ENCODE results near the gene PCNX2. TPM values are rescaled to one million over a fixed set of nuclear protein-coding genes. Genes with fewer than 3 reads are reported as not detected.

Gene PCNX2
- total RNA-seq, 1 experiment from 2014 or later = 4.8 TPM

DNA sequence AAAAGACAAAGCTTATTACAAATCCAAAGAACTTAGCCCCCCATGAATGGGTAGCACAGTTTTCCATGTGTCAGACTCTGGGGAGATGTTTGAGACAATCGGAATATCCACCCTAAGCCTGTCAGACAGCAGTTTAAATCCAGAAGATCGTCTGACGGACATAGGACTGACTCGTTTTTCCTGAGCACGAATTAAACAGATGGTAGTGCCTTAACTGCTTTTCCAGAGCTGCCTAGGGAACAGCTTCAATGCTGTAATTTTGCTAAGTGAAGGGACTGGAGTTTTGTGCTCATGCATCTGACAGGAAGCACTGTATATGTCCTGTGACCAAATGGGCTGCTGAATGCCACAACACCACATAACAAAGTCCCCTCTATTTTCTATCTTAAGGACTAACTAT lies 48.6 kb downstream of the PCNX2 start:
- DNase-seq (ENCODE audit: low read depth, low spot score) = peak; percentile 38
- in situ Hi-C loops (cut with HindIII; ENCODE audit: low pct_unique_long_range_greater_than_20kb, low sequenced_read_pairs) = no loop called here

DNA sequence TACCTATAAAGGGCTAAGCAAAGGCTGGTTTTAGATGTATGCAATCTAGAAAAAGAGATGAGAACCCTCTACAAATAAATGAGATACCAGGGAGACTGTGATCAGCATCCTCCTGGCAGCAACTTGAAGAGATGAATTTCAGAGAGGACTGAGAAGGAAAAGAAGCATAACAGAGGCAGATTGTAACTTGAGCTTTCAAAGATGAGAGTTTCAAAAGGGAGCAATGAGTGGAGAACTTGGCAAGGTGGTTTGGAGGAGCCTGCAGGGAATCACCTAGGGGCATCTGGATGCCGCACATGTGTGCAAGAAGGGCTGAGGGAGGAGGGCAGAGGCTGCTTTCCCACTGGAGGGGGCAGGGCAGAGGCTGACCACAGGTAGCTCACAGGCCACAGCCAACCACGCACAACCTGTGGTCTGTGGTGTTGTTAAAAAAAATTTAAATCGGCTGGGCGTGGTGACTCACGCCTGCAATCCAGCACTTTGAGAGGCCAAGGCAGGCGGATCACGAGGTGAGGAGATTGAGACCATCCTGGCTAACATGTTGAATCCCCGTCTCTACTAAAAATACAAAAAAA lies 50.2 kb downstream of the PCNX2 start:
- no peak for DNase-seq (ENCODE audit: low read depth, low spot score)
- in situ Hi-C loops (cut with HindIII; ENCODE audit: low pct_unique_long_range_greater_than_20kb, low sequenced_read_pairs) = no loop called here

- no peak for DNase-seq (ENCODE audit: low read depth, low spot score)
- in situ Hi-C loops (cut with HindIII; ENCODE audit: low pct_unique_long_range_greater_than_20kb, low sequenced_read_pairs) = no loop called here
These were observed 51.3 kb downstream of the PCNX2 start for GRCh38 chr1:233244183-233244582.

GRCh38 chr1:233242827-233243483 lies 52.6 kb downstream of the PCNX2 start:
- DNase-seq (ENCODE audit: low read depth, low spot score) = peak; percentile 15
- in situ Hi-C loops (cut with HindIII; ENCODE audit: low pct_unique_long_range_greater_than_20kb, low sequenced_read_pairs) = no loop called here

- DNase-seq (ENCODE audit: low read depth, low spot score) = no peak
- in situ Hi-C loops (cut with HindIII; ENCODE audit: low pct_unique_long_range_greater_than_20kb, low sequenced_read_pairs) = no loop called here
These were observed 53.8 kb downstream of the PCNX2 start for GRCh38 chr1:233241759-233242158.

DNA sequence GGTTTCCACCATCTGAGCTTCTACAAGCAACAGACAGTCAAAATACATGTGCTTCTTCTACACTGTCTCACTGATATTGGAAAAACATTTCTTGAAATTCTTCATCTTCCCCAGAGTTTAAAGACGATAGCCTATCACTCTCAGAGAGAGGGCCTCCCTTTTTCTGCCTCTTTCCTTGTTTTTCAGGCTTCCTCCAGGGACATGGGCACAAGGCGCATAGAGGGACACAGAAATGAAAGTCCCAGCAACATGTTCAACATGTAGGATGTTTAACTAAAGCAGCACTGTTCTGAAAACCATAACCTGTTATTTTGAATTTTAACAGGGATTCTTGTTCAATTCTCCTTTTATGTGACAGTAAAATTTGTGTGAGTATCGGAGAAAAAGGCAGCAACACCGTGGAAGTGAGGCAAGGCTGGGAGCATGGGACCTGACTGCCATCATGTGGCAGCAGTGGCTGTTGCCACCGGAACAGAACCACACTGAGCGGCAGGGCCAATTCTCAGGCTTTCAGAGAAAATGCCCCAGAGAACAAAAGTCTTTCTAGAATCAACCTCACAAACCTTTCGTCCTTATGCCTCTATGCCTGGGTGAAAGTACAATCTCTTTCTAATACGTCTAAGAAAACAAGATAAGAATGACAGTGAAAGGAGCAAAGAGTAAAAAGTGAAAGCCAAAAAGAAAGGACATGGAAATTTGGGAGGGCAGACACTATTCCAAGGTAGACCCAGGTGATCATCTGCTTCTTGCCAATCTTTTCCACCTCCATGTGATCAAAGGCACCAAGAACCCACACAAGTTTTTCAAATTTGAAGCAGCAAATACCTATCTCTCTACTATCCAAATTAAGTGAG lies 54.5 kb downstream of the PCNX2 start:
- DNase-seq (ENCODE audit: low read depth, low spot score) = peak; percentile 58
- in situ Hi-C loops (cut with HindIII; ENCODE audit: low pct_unique_long_range_greater_than_20kb, low sequenced_read_pairs) = no loop called here

DNA sequence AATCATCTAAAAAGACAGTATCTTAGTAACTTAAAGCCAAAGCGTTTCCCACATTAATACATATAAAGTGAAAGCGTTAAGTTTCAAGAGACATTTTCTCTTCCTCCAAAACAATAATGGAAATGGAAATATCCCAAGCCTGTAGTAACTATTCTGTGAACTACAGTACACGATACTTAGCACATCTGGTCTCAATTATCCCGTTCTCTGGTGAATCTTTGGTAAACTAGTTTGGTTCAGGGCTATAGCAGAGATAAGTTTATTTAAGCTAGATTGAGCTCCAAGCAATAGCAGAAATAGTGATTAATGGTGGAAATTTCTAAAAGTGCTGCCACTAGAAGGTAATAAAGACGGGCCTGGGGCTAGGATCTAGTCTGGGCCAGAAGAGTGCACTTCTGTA lies 55.2 kb downstream of the PCNX2 start:
- in situ Hi-C loops (cut with HindIII; ENCODE audit: low pct_unique_long_range_greater_than_20kb, low sequenced_read_pairs) = no loop called here

DNA sequence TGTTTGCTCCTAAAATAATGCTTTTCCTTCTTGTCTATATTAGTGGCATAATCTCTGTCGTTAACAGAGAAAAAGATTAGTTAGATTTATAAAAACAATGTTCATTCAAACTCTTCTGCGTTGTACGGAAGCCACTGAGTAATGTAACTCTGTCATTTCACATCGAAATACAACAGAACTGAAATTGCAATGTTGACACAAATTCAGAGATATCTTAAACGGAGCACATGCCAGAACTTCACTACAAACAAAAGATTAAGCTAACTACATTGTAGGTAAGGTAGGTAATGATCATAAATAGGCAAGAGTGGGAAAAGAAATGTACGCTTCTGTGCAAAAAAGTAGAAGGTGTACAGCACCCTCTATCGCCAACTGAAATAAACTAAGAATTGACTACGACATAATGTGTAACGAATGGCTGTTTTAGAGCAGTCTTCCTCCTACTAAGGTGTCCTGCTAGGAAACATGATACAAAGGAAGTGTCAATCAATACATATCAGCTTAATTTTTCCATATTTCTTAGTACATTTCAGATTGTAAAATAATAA lies 56.6 kb downstream of the PCNX2 start:
- peak; percentile 14 for DNase-seq (ENCODE audit: low read depth, low spot score)
- in situ Hi-C loops (cut with HindIII; ENCODE audit: low pct_unique_long_range_greater_than_20kb, low sequenced_read_pairs) = no loop called here

More for the DNA sequence above, 55.2 kb downstream of the PCNX2 start:
- DNase-seq (ENCODE audit: low read depth, low spot score) = no peak

DNA sequence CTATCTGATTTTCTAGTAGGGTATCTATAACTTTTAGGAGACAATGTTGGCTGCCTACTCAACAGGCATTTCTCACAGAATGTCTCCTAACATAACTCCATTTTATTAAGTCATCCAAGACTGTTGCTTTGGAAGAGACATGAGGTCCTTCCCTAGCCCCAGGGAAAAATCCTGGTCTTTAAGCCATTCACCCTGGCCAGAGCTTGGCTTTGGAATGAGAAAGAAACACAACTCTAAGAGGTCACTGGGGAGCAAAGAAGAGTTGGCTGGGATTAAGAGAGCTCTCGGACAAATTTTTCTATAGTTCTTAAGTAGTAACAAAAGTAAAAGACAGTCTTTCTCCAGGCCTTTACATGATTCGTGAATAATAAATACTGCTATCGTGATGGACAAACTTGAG lies 57.9 kb downstream of the PCNX2 start:
- DNase-seq (ENCODE audit: low read depth, low spot score) = no peak
- in situ Hi-C loops (cut with HindIII; ENCODE audit: low pct_unique_long_range_greater_than_20kb, low sequenced_read_pairs) = no loop called here

GRCh38 chr1:233233508-233234040 lies 62.0 kb downstream of the PCNX2 start:
- in situ Hi-C loops (cut with HindIII; ENCODE audit: low pct_unique_long_range_greater_than_20kb, low sequenced_read_pairs) = no loop called here
- DNase-seq (ENCODE audit: low read depth, low spot score) = no peak

DNA sequence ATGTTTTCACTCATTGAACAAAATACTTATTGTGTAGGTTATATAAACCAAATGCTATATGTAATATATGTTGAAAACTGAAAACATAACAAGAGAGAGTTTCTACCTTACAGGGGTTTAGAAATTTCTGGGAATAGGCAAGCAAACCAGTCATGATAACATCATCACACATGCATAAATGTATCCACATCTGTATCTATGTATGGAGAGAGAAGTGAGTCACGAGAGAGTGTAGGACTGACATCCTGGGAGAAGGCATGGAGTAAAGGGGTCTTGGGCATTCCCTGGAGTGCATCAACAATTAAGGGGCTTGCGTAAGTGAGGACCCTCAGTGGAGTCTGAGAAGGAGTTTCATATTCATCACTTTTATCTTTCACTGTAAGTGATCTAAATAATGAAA lies 65.5 kb downstream of the PCNX2 start:
- no peak for DNase-seq (ENCODE audit: low read depth, low spot score)
- in situ Hi-C loops (cut with HindIII; ENCODE audit: low pct_unique_long_range_greater_than_20kb, low sequenced_read_pairs) = no loop called here

DNA sequence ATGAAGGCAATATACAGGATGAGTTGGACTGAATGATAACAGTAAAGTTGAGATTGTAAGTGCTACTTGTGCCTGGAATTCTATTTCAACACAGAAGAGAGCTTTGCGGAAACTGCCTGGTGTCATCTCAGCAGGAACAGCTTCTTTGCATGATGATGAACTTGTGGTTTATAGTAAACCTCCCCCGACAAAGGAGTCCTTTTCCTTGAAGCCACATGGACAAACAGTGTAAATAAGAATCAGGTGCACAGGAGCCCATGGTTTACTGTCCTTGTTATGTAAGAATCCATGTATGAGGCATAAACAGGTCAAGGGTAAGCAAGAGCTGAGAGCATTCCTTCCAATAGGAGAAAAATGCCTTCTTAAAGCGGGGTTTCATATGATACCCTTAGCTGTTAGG lies 66.2 kb downstream of the PCNX2 start:
- in situ Hi-C loops (cut with HindIII; ENCODE audit: low pct_unique_long_range_greater_than_20kb, low sequenced_read_pairs) = no loop called here
- DNase-seq (ENCODE audit: low read depth, low spot score) = no peak

- in situ Hi-C loops (cut with HindIII; ENCODE audit: low pct_unique_long_range_greater_than_20kb, low sequenced_read_pairs) = no loop called here
- no peak for DNase-seq (ENCODE audit: low read depth, low spot score)
These were observed 67.5 kb downstream of the PCNX2 start for GRCh38 chr1:233227930-233228465.

DNA sequence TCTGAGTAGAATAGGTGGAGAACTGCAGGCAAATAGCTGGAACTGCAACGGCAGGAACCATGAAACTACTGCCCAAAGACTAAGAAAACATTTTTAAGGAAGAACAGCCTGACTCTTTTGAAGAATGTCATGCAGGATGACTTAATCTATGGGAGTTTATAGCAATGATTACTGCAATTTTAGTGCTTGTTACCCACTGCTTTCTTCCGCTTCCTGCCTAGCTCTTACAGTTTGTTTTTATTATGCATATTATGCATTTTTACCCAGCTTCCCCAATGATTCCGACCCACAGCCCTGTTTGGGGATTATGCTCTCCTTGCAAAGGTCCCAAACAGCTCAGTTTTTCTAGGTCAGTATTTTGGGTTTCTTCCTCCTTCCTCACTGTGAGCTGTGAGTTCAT lies 71.2 kb downstream of the PCNX2 start:
- no peak for DNase-seq (ENCODE audit: low read depth, low spot score)
- in situ Hi-C loops (cut with HindIII; ENCODE audit: low pct_unique_long_range_greater_than_20kb, low sequenced_read_pairs) = no loop called here

DNA sequence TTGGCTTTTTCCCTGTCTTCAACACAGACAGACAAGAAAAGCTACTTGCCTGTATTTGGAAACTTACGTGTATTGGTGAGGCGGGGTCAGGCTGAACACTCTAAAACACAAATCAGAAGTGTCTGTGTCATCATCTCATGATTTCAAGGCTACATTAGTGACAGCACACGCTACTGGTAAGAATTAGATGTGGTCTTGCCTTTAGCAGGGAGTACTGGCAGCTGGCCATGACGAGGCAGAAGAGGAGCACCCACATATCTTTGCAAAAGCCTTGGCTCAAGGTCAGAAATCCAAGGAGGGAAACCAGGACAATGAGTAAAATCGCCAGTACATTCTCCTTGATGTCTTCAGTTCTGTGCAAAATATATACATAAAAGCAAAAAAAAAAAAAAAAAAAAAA lies 77.7 kb downstream of the PCNX2 start:
- DNase-seq (ENCODE audit: low read depth, low spot score) = no peak
- in situ Hi-C loops (cut with HindIII; ENCODE audit: low pct_unique_long_range_greater_than_20kb, low sequenced_read_pairs) = no loop called here

DNA sequence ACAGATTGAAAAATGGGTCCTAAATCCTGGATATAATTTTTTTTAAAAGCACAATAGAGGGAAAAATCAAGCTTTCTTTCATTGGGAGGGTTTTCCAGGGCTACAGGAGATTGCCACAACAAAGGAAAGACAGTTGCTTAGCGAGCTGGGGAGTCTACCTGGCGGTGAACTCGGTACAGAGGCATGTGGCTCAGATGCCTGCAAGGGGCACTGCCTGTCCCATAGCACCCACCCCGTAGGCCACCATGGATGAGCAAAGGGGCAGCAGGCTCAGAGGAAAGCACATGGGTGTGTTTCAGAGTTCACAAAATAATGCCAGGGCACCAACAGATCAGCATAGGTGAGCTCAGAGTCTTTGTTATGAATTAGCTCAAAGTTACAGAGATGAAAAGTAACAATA lies 79.5 kb downstream of the PCNX2 start:
- DNase-seq (ENCODE audit: low read depth, low spot score) = no peak
- in situ Hi-C loops (cut with HindIII; ENCODE audit: low pct_unique_long_range_greater_than_20kb, low sequenced_read_pairs) = no loop called here

- in situ Hi-C loops (cut with HindIII; ENCODE audit: low pct_unique_long_range_greater_than_20kb, low sequenced_read_pairs) = no loop called here
- DNase-seq (ENCODE audit: low read depth, low spot score) = no peak
These were observed 80.3 kb downstream of the PCNX2 start for GRCh38 chr1:233215135-233215760.

DNA sequence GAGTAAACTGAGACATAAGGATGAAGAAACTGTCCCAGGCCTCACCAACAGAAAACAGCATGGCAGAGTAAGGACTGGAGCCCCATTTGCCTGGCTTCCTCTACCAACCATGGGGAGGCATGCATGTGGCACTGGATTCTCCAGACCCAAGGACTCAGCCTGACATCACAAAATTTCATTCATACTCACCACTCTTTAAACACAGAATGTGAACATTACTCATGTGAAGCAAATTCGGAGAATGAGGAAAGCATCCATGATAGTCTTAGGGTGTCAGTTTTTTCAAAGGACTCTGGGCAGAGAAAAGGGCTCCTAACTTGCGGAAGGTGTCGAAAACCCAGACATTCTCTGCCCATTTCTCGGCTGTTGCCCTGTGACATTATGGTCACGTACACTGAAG lies 83.9 kb downstream of the PCNX2 start:
- in situ Hi-C loops (cut with HindIII; ENCODE audit: low pct_unique_long_range_greater_than_20kb, low sequenced_read_pairs) = no loop called here
- no peak for DNase-seq (ENCODE audit: low read depth, low spot score)
